ENCODE data around the gene PLEKHS1. TPM values are rescaled to one million over a fixed set of nuclear protein-coding genes. Genes with fewer than 3 reads are reported as not detected.

Gene PLEKHS1
- total RNA-seq, 1 donor from 2014 or later, result 0.05 TPM

GRCh38 chr10:113718969-113719822 lies 32.3 kb upstream of the PLEKHS1 start:
- intact Hi-C loops (cut with micrococcal nuclease), result no loop called here
- Mint-ChIP-seq H3K27ac (peak overlapping the region; percentile 23), H3K9me3 (peaks cover 3% of the 10 kb centered on the region), H3K36me3 (ENCODE audit: low read depth) (peaks cover 45% of the 10 kb centered on the region), H3K4me3 (no peak overlapping the region), H3K4me1 (ENCODE audit: low read depth) (no peaks in the 10 kb centered on the region), H3K27me3 (ENCODE audit: insufficient read depth) (no peaks in the 10 kb centered on the region)
- no peak for DNase-seq (ENCODE audit: low spot score)

GRCh38 chr10:113720386-113720785 lies 31.1 kb upstream of the PLEKHS1 start:
- DNase-seq (ENCODE audit: low spot score), result no peak
- Mint-ChIP-seq H3K4me1 (ENCODE audit: low read depth) (no peaks in the 10 kb centered on the region), H3K4me3 (no peak overlapping the region), H3K9me3 (peaks cover 3% of the 10 kb centered on the region), H3K27ac (no peak overlapping the region), H3K27me3 (ENCODE audit: insufficient read depth) (no peaks in the 10 kb centered on the region), H3K36me3 (ENCODE audit: low read depth) (peaks cover 51% of the 10 kb centered on the region)
- intact Hi-C loops (cut with micrococcal nuclease), result no loop called here

GRCh38 chr10:113732160-113732881 lies 19.2 kb upstream of the PLEKHS1 start:
- H3K4me3 Mint-ChIP-seq, result no peak overlapping the region
- no peaks in the 10 kb centered on the region for H3K9me3 Mint-ChIP-seq
- intact Hi-C loops (cut with micrococcal nuclease), result no loop called here
- no peaks in the 10 kb centered on the region for H3K4me1 Mint-ChIP-seq (ENCODE audit: low read depth)
- H3K36me3 Mint-ChIP-seq (ENCODE audit: low read depth), result peaks cover 28% of the 10 kb centered on the region
- no peak for DNase-seq (ENCODE audit: low spot score)
- no peak overlapping the region for H3K27ac Mint-ChIP-seq
- peaks cover under 1% of the 10 kb centered on the region for H3K27me3 Mint-ChIP-seq (ENCODE audit: insufficient read depth)

- no peak for DNase-seq (ENCODE audit: low spot score)
- H3K27ac Mint-ChIP-seq, result no peak overlapping the region
- peaks cover 25% of the 10 kb centered on the region for H3K36me3 Mint-ChIP-seq (ENCODE audit: low read depth)
- H3K9me3 Mint-ChIP-seq, result no peaks in the 10 kb centered on the region
- H3K4me1 Mint-ChIP-seq (ENCODE audit: low read depth), result no peaks in the 10 kb centered on the region
- H3K27me3 Mint-ChIP-seq (ENCODE audit: insufficient read depth), result peaks cover 2% of the 10 kb centered on the region
- no peak overlapping the region for H3K4me3 Mint-ChIP-seq
- intact Hi-C loops (cut with micrococcal nuclease), result no loop called here
These were observed 18.5 kb upstream of the PLEKHS1 start for GRCh38 chr10:113732966-113733365.

GRCh38 chr10:113733635-113734034 lies 17.8 kb upstream of the PLEKHS1 start:
- intact Hi-C loops (cut with micrococcal nuclease), result no loop called here
- H3K4me1 Mint-ChIP-seq (ENCODE audit: low read depth), result no peaks in the 10 kb centered on the region
- H3K27ac Mint-ChIP-seq, result no peak overlapping the region
- H3K36me3 Mint-ChIP-seq (ENCODE audit: low read depth), result peaks cover 19% of the 10 kb centered on the region
- H3K4me3 Mint-ChIP-seq, result no peak overlapping the region
- DNase-seq (ENCODE audit: low spot score), result no peak
- no peaks in the 10 kb centered on the region for H3K9me3 Mint-ChIP-seq
- H3K27me3 Mint-ChIP-seq (ENCODE audit: insufficient read depth), result peaks cover 2% of the 10 kb centered on the region

- H3K27me3 Mint-ChIP-seq (ENCODE audit: insufficient read depth), result peaks cover 2% of the 10 kb centered on the region
- H3K27ac Mint-ChIP-seq, result no peak overlapping the region
- no peak for DNase-seq (ENCODE audit: low spot score)
- H3K4me3 Mint-ChIP-seq, result no peak overlapping the region
- no peaks in the 10 kb centered on the region for H3K4me1 Mint-ChIP-seq (ENCODE audit: low read depth)
- intact Hi-C loops (cut with micrococcal nuclease), result no loop called here
- peaks cover 6% of the 10 kb centered on the region for H3K36me3 Mint-ChIP-seq (ENCODE audit: low read depth)
- no peaks in the 10 kb centered on the region for H3K9me3 Mint-ChIP-seq
These were observed 15.6 kb upstream of the PLEKHS1 start for GRCh38 chr10:113735913-113736312.

GRCh38 chr10:113736576-113736975 lies 14.9 kb upstream of the PLEKHS1 start:
- intact Hi-C loops (cut with micrococcal nuclease), result no loop called here
- Mint-ChIP-seq H3K36me3 (ENCODE audit: low read depth) (peaks cover 3% of the 10 kb centered on the region), H3K9me3 (no peaks in the 10 kb centered on the region), H3K27me3 (ENCODE audit: insufficient read depth) (peaks cover 2% of the 10 kb centered on the region), H3K27ac (no peak overlapping the region), H3K4me1 (ENCODE audit: low read depth) (no peaks in the 10 kb centered on the region), H3K4me3 (no peak overlapping the region)
- DNase-seq (ENCODE audit: low spot score), result no peak

- Mint-ChIP-seq H3K36me3 (ENCODE audit: low read depth) (no peaks in the 10 kb centered on the region), H3K4me1 (ENCODE audit: low read depth) (no peaks in the 10 kb centered on the region), H3K9me3 (no peaks in the 10 kb centered on the region), H3K27me3 (ENCODE audit: insufficient read depth) (peaks cover 2% of the 10 kb centered on the region), H3K27ac (no peak overlapping the region), H3K4me3 (no peak overlapping the region)
- intact Hi-C loops (cut with micrococcal nuclease), result no loop called here
- no peak for DNase-seq (ENCODE audit: low spot score)
These were observed 12.5 kb upstream of the PLEKHS1 start for GRCh38 chr10:113739031-113739430.

- Mint-ChIP-seq H3K27ac (no peak overlapping the region), H3K36me3 (ENCODE audit: low read depth) (no peaks in the 10 kb centered on the region), H3K27me3 (ENCODE audit: insufficient read depth) (peaks cover 7% of the 10 kb centered on the region), H3K9me3 (no peaks in the 10 kb centered on the region), H3K4me3 (no peak overlapping the region), H3K4me1 (ENCODE audit: low read depth) (no peaks in the 10 kb centered on the region)
- intact Hi-C loops (cut with micrococcal nuclease), result no loop called here
- DNase-seq (ENCODE audit: low spot score), result no peak
These were observed 11.9 kb upstream of the PLEKHS1 start for GRCh38 chr10:113739577-113739976.

GRCh38 chr10:113740850-113741249 lies 10.6 kb upstream of the PLEKHS1 start:
- Mint-ChIP-seq H3K4me1 (ENCODE audit: low read depth) (no peaks in the 10 kb centered on the region), H3K9me3 (no peaks in the 10 kb centered on the region), H3K36me3 (ENCODE audit: low read depth) (no peaks in the 10 kb centered on the region), H3K27me3 (ENCODE audit: insufficient read depth) (peaks cover 12% of the 10 kb centered on the region), H3K27ac (no peak overlapping the region), H3K4me3 (no peak overlapping the region)
- no peak for DNase-seq (ENCODE audit: low spot score)
- intact Hi-C loops (cut with micrococcal nuclease), result no loop called here

- DNase-seq (ENCODE audit: low spot score), result no peak
- Mint-ChIP-seq H3K36me3 (ENCODE audit: low read depth) (no peaks in the 10 kb centered on the region), H3K27ac (no peak overlapping the region), H3K9me3 (no peaks in the 10 kb centered on the region), H3K4me3 (no peak overlapping the region), H3K4me1 (ENCODE audit: low read depth) (no peaks in the 10 kb centered on the region), H3K27me3 (ENCODE audit: insufficient read depth) (peaks cover 16% of the 10 kb centered on the region)
- intact Hi-C loops (cut with micrococcal nuclease), result no loop called here
These were observed 9.0 kb upstream of the PLEKHS1 start for GRCh38 chr10:113742466-113742865.

GRCh38 chr10:113743594-113743993 lies 7.9 kb upstream of the PLEKHS1 start:
- intact Hi-C loops (cut with micrococcal nuclease), result no loop called here
- Mint-ChIP-seq H3K27me3 (ENCODE audit: insufficient read depth) (peaks cover 17% of the 10 kb centered on the region), H3K36me3 (ENCODE audit: low read depth) (no peaks in the 10 kb centered on the region), H3K4me3 (no peak overlapping the region), H3K9me3 (no peaks in the 10 kb centered on the region), H3K4me1 (ENCODE audit: low read depth) (no peaks in the 10 kb centered on the region), H3K27ac (no peak overlapping the region)
- DNase-seq (ENCODE audit: low spot score), result no peak

GRCh38 chr10:113745374-113745773 lies 6.1 kb upstream of the PLEKHS1 start:
- Mint-ChIP-seq H3K36me3 (ENCODE audit: low read depth) (no peaks in the 10 kb centered on the region), H3K27ac (no peak overlapping the region), H3K27me3 (ENCODE audit: insufficient read depth) (peaks cover 17% of the 10 kb centered on the region), H3K9me3 (no peaks in the 10 kb centered on the region), H3K4me1 (ENCODE audit: low read depth) (no peaks in the 10 kb centered on the region), H3K4me3 (no peak overlapping the region)
- intact Hi-C loops (cut with micrococcal nuclease), result no loop called here
- DNase-seq (ENCODE audit: low spot score), result no peak
